Measurements from ENCODE around the gene NUDT6.
"Not testable (repeated sequence)": the region's sequence is repeated elsewhere in the genome, so short reads cannot be mapped to it uniquely, and the experiment has no call there.

NUDT6 gene

GRCh38 chr4:122875949-122876348 is 46.4 kb downstream of the NUDT6 start:
- Histone ChIP-seq H3K4me1 (ENCODE audit: insufficient read depth, low read length) (peaks cover 8% of the 10 kb centered on the region), H3K4me3 (ENCODE audit: low read length) (no peak overlapping the region), H3K27ac (ENCODE audit: low read depth, low read length) (no peak overlapping the region), H3K36me3 (ENCODE audit: insufficient read depth, low read length) (peaks cover 59% of the 10 kb centered on the region), H3K27me3 (ENCODE audit: insufficient read depth, low read length) (no peaks in the 10 kb centered on the region), H3K9me3 (ENCODE audit: insufficient read depth, low read depth, low read length) (peaks cover 12% of the 10 kb centered on the region), H3K9ac (ENCODE audit: low read depth, low read length) (no peak overlapping the region)
- 90% methylated on average over 5 of the region's 5 CpGs for WGBS

GRCh38 chr4:122873821-122874593 is 48.4 kb downstream of the NUDT6 start:
- Histone ChIP-seq H3K27ac (ENCODE audit: low read depth, low read length) (no peak overlapping the region), H3K4me3 (ENCODE audit: low read length) (no peak overlapping the region), H3K9me3 (ENCODE audit: insufficient read depth, low read depth, low read length) (peaks cover 8% of the 10 kb centered on the region), H3K4me1 (ENCODE audit: insufficient read depth, low read length) (peaks cover 8% of the 10 kb centered on the region), H3K9ac (ENCODE audit: low read depth, low read length) (no peak overlapping the region), H3K36me3 (ENCODE audit: insufficient read depth, low read length) (peaks cover 40% of the 10 kb centered on the region), H3K27me3 (ENCODE audit: insufficient read depth, low read length) (no peaks in the 10 kb centered on the region)
- 95% methylated on average over 3 of the region's 4 CpGs for WGBS

GRCh38 chr4:122873146-122873545 is 49.3 kb downstream of the NUDT6 start:
- H3K4me1 ChIP-seq (ENCODE audit: insufficient read depth, low read length), result peaks cover 8% of the 10 kb centered on the region
- no peaks in the 10 kb centered on the region for H3K27me3 ChIP-seq (ENCODE audit: insufficient read depth, low read length)
- WGBS, result 100% methylated on average over 1 of the region's 1 CpG
- H3K9ac ChIP-seq (ENCODE audit: low read depth, low read length), result no peak overlapping the region
- 0 out of 2 replicates have a peak, but pooled peaks cover 2% of the 10 kb centered on the region for H3K9me3 ChIP-seq (ENCODE audit: insufficient read depth, low read depth, low read length)
- H3K27ac ChIP-seq (ENCODE audit: low read depth, low read length), result no peak overlapping the region
- no peak overlapping the region for H3K4me3 ChIP-seq (ENCODE audit: low read length)
- H3K36me3 ChIP-seq (ENCODE audit: insufficient read depth, low read length), result peaks cover 31% of the 10 kb centered on the region

- whole genome bisulfite sequencing, result 98% methylated on average over 3 of the region's 3 CpGs
Observed at GRCh38 chr4:122868235-122868634, 54.2 kb downstream of the NUDT6 start.

GRCh38 chr4:122865425-122865824 is 57.0 kb downstream of the NUDT6 start:
- Histone ChIP-seq H3K27ac (ENCODE audit: low read depth, low read length) (no peak overlapping the region), H3K4me3 (ENCODE audit: low read length) (no peak overlapping the region), H3K27me3 (ENCODE audit: insufficient read depth, low read length) (no peaks in the 10 kb centered on the region), H3K9me3 (ENCODE audit: insufficient read depth, low read depth, low read length) (no peaks in the 10 kb centered on the region), H3K4me1 (ENCODE audit: insufficient read depth, low read length) (peaks cover 16% of the 10 kb centered on the region; the same call in 1 of the 2 replicates), H3K36me3 (ENCODE audit: insufficient read depth, low read length) (peaks cover 3% of the 10 kb centered on the region; the same call in 1 of the 2 replicates), H3K9ac (ENCODE audit: low read depth, low read length) (no peak overlapping the region)
- WGBS, result 94% methylated on average over 4 of the region's 4 CpGs

More at GRCh38 chr4:122868235-122868634, 54.2 kb downstream of the NUDT6 start:
- H3K4me3 ChIP-seq (ENCODE audit: low read length); H3K36me3 ChIP-seq (ENCODE audit: insufficient read depth, low read length); H3K27me3 ChIP-seq (ENCODE audit: insufficient read depth, low read length); H3K4me1 ChIP-seq (ENCODE audit: insufficient read depth, low read length); H3K27ac ChIP-seq (ENCODE audit: low read depth, low read length); H3K9ac ChIP-seq (ENCODE audit: low read depth, low read length); H3K9me3 ChIP-seq (ENCODE audit: insufficient read depth, low read depth, low read length): not testable (repeated sequence)

- Histone ChIP-seq H3K27ac (ENCODE audit: low read depth, low read length) (no peak overlapping the region), H3K4me3 (ENCODE audit: low read length) (no peak overlapping the region), H3K36me3 (ENCODE audit: insufficient read depth, low read length) (peaks cover 3% of the 10 kb centered on the region; the same call in 1 of the 2 replicates), H3K9me3 (ENCODE audit: insufficient read depth, low read depth, low read length) (no peaks in the 10 kb centered on the region), H3K9ac (ENCODE audit: low read depth, low read length) (no peak overlapping the region), H3K27me3 (ENCODE audit: insufficient read depth, low read length) (no peaks in the 10 kb centered on the region), H3K4me1 (ENCODE audit: insufficient read depth, low read length) (peaks cover 25% of the 10 kb centered on the region; the same call in 1 of the 2 replicates)
- WGBS, result 72% methylated on average over 1 of the region's 1 CpG
Observed at GRCh38 chr4:122863639-122864038, 58.8 kb downstream of the NUDT6 start.

GRCh38 chr4:122861172-122861943 is 61.0 kb downstream of the NUDT6 start:
- Histone ChIP-seq H3K9ac (ENCODE audit: low read depth, low read length) (no peak overlapping the region), H3K27ac (ENCODE audit: low read depth, low read length) (no peak overlapping the region; the same call in 1 of the 2 replicates), H3K9me3 (ENCODE audit: insufficient read depth, low read depth, low read length) (no peaks in the 10 kb centered on the region), H3K4me1 (ENCODE audit: insufficient read depth, low read length) (peaks cover 41% of the 10 kb centered on the region), H3K4me3 (ENCODE audit: low read length) (no peak overlapping the region), H3K27me3 (ENCODE audit: insufficient read depth, low read length) (no peaks in the 10 kb centered on the region), H3K36me3 (ENCODE audit: insufficient read depth, low read length) (peaks cover 1% of the 10 kb centered on the region; the same call in 1 of the 2 replicates)
- 86% methylated on average over 1 of the region's 2 CpGs for WGBS

GRCh38 chr4:122858705-122859104 is 63.7 kb downstream of the NUDT6 start:
- WGBS, result 69% methylated on average over 2 of the region's 2 CpGs
- Histone ChIP-seq H3K9ac (ENCODE audit: low read depth, low read length) (no peak overlapping the region), H3K27me3 (ENCODE audit: insufficient read depth, low read length) (no peaks in the 10 kb centered on the region), H3K4me1 (ENCODE audit: insufficient read depth, low read length) (peaks cover 66% of the 10 kb centered on the region), H3K27ac (ENCODE audit: low read depth, low read length) (no peak overlapping the region), H3K9me3 (ENCODE audit: insufficient read depth, low read depth, low read length) (no peaks in the 10 kb centered on the region), H3K4me3 (ENCODE audit: low read length) (no peak overlapping the region), H3K36me3 (ENCODE audit: insufficient read depth, low read length) (no peaks in the 10 kb centered on the region)

- no peak overlapping the region for H3K9ac ChIP-seq (ENCODE audit: low read depth, low read length)
- peaks cover 5% of the 10 kb centered on the region for H3K36me3 ChIP-seq (ENCODE audit: insufficient read depth, low read length)
- H3K27ac ChIP-seq (ENCODE audit: low read depth, low read length), result 0 out of 2 replicates have a peak overlapping the region, but pooled peaks have one; percentile 17
- no peaks in the 10 kb centered on the region for H3K9me3 ChIP-seq (ENCODE audit: insufficient read depth, low read depth, low read length)
- no peak overlapping the region for H3K4me3 ChIP-seq (ENCODE audit: low read length)
- 84% methylated on average over 2 of the region's 2 CpGs for WGBS
- no peaks in the 10 kb centered on the region for H3K27me3 ChIP-seq (ENCODE audit: insufficient read depth, low read length)
- peaks cover 63% of the 10 kb centered on the region for H3K4me1 ChIP-seq (ENCODE audit: insufficient read depth, low read length)
Observed at GRCh38 chr4:122857160-122857559, 65.2 kb downstream of the NUDT6 start.

- peaks cover 70% of the 10 kb centered on the region for H3K4me1 ChIP-seq (ENCODE audit: insufficient read depth, low read length)
- WGBS, result 74% methylated on average over 1 of the region's 2 CpGs
Observed at GRCh38 chr4:122855353-122855890, 67.0 kb downstream of the NUDT6 start.

More at GRCh38 chr4:122855353-122855890, 67.0 kb downstream of the NUDT6 start:
- Histone ChIP-seq H3K27ac (ENCODE audit: low read depth, low read length) (no peak overlapping the region), H3K9ac (ENCODE audit: low read depth, low read length) (no peak overlapping the region), H3K36me3 (ENCODE audit: insufficient read depth, low read length) (peaks cover 8% of the 10 kb centered on the region), H3K27me3 (ENCODE audit: insufficient read depth, low read length) (no peaks in the 10 kb centered on the region), H3K9me3 (ENCODE audit: insufficient read depth, low read depth, low read length) (no peaks in the 10 kb centered on the region), H3K4me3 (ENCODE audit: low read length) (no peak overlapping the region)
